Ecto neural progenitor cell (in vitro differentiated cells): ENCODE measurements around the gene CABLES1.
A peak's percentile ranks its signal among the peaks of the same experiment; 100 is the strongest.
"Not testable (repeated sequence)": the region's sequence is repeated elsewhere in the genome, so short reads cannot be mapped to it uniquely, and the experiment has no call there.

Source experiments
- DNase-seq: peaks from one replicate; pipeline ENCODE4 v3.0.0-alpha.2; 2018; ENCODE audit warnings: low spot score

The CABLES1 gene, protein sequence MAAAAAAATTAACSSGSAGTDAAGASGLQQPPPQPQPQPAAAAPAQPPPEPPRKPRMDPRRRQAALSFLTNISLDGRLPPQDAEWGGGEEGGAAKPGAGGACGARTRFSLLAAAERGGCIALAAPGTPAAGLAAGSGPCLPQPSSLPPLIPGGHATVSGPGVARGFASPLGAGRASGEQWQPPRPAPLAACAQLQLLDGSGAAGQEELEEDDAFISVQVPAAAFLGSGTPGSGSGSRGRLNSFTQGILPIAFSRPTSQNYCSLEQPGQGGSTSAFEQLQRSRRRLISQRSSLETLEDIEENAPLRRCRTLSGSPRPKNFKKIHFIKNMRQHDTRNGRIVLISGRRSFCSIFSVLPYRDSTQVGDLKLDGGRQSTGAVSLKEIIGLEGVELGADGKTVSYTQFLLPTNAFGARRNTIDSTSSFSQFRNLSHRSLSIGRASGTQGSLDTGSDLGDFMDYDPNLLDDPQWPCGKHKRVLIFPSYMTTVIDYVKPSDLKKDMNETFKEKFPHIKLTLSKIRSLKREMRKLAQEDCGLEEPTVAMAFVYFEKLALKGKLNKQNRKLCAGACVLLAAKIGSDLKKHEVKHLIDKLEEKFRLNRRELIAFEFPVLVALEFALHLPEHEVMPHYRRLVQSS

GRCh38 chr18:23134780-23135549, at the start of gene CABLES1:
CABLES1 (plus strand) TSS chr18:23135485; CDS start chr18:23135763, 278 bp downstream.
- peak; percentile 77 for DNase-seq

GRCh38 chr18:23087352-23087751, 47.9 kb upstream of the CABLES1 start:
- DNase-seq, result no peak

GRCh38 chr18:23088310-23088709, 47.0 kb upstream of the CABLES1 start:
- no peak for DNase-seq

DNA sequence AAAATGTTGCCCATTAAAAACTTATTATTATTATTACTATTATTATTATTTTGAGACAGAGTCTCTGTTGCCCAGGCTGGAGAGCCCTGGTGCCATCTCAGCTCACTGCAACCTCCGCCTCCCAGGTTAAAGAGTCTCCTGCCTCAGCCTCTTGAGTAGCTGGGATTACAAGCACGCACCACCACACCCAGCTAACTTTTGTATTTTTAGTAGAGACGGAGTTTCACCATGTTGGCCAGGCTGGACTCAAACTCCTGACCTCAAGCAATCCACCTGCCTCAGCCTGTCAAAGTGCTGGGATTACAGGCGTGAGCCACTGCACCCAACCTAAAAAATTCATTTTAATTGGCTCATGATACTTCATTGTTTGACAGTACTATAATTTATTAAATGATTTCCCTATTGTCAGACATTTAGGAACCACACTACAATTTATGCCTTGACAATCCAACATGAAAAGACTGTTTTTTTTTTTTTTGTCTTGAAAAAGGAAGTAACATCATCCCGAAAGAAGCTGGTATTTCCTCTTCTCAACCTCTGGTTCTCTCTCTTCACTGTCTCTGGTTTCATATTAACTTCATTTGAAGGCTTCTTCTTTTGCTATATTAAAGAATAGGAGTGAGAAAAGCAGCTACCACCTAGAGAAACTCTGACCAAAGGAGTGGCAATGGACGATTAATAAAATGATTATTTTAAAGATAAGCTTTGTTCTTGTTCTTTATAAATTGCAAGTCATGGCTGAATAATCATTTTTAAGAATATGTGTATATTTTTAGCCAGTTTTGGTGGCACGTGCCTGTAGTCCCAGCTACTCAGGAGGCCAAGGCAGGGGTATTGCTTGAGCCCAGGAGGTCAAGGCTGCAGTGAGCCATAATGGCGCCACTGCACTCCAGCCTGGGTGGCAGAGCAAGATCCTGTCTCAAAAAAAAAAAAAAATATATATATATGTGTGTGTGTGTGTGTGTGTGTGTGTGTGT, 44.0 kb upstream of the CABLES1 start:
- not testable (repeated sequence) for DNase-seq

DNA sequence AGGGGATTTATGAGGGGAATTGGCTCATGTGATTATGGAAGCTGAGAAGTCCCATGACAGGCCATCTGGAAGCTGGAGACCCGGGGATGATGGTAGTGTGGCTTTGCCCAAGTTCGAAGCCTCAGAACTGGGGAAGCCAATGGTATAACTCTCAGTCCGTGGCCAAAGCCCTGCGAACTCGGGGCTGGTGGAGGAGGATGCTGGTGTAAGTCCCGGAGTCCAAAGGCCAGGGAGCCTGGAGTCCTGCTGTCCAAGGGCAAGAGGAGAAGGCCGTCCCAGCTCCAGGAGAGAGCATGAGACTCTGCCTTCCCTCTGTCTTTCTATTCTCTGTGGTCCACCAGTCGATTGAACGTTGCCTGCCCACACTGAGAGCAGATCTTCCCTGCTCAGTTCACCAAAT, 43.2 kb upstream of the CABLES1 start:
- DNase-seq, result no peak

GRCh38 chr18:23093130-23093529, 42.2 kb upstream of the CABLES1 start:
- DNase-seq, result not testable (repeated sequence)

GRCh38 chr18:23093772-23094171, 41.5 kb upstream of the CABLES1 start:
- DNase-seq, result no peak

DNA sequence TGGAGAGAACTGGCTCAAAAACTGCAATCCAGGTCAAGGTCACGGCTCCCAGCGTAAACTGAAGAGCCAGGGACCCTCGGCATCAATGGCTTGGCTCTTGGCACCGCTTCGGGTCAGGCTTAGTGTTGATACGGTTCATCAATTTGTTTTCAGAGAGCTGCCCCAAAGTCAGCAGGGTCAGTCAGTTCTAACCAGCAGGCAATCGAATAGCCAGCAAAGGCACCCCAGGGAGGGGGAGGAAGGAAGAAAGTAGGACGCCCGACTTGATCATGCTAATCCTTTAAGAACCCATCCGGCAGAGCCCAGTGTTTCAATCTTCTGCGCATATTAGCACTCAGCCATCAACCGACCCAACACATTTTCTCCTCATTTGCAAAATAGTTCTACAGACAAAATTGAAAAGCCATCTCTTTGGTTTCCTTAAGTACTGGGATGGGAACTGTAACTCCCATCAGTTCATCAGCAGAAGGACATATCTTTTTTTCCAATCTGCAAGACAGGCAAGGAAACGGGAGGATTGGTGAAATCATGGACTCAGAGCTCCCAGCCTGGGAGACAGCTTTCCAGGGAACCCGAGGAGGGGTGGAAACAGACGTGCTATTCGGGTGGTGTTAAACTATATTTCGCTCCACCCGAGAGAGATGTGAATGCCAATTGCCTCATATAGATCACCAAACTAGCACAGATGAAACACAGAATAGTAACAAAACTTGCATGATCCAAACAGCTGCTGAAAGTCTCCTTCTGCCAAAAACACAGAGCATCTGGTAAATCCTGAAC, 40.7 kb upstream of the CABLES1 start:
- DNase-seq, result peak; percentile 68

GRCh38 chr18:23095463-23095862, 39.8 kb upstream of the CABLES1 start:
- DNase-seq, result no peak

DNA sequence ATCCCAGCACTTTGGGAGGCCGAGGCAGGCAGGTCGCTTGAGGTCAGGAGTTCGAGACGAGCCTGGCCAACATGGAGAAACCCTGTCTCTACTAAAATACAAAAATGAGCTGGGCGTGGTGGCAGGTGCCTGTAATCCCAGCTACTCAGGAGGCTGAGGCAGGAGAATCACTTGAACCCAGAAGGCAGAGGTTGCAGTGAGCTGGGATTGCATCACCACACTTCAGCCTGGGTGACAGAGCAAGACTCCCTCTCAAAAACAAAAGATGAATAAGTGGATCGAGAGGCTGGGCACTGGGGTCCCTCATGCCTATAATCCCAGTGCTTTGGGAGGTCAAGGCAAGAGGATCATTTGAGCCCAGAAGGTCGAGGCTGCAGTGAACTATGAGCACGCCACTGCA, 38.3 kb upstream of the CABLES1 start:
- not testable (repeated sequence) for DNase-seq

DNA sequence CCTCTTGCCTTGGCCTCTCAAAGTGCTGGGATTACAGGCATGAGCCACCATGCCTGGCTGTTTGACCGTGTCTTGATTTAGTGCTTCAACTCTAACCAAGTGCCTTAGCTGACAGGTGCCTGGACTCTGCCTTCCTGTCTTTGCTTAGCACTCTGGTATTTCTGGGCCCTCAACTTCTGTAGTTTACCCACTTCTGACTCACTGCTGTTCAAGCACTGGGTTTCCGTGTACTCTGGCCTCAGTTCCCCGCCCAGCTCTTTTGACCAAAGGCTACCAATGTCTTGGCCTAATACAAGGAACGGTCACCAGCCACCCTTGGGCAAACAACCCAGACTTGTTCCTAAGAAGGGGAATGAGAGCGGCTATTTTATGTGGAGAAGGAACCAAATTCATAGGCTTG, 35.7 kb upstream of the CABLES1 start:
- DNase-seq, result no peak

GRCh38 chr18:23101861-23102432, 33.3 kb upstream of the CABLES1 start:
- no peak for DNase-seq

GRCh38 chr18:23102493-23103261, 32.6 kb upstream of the CABLES1 start:
- DNase-seq, result no peak

DNA sequence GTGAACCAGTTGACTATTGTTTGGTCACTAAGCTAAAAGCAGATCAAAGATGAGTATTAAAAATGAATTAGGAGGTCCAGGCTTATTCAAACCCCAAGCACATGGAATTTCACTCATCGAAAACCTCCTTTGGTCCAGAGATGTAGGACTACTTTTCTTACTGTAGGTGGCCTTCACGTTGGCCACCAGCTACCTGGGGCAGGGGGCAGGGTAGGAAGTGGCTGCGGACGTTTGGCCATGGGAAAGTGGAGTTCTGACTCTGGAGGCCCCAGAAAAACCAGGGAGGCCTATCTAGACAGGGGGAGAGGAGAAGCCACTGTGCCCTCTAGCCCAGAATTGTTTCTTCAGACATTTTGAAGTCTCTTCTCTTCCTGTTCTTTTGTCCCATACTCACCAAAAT, 31.8 kb upstream of the CABLES1 start:
- no peak for DNase-seq

DNA sequence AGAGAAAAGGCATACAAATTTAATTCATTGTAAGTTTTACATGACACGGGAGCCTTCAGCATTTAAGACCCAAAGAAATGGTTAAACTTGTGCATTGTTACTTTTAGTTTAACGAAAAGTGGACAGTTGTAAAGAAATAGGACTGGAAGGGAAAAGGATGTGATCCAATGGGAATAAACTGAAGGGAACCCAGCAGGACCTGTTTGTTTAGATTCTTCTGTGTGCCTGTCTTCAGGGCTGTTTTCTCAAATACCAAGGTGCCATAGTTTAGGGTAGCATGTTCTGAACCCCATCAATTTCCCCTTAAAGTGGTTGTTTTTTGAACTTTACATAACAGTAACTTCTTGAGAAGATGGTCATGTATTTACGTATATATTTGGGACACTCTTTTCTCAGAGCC, 30.3 kb upstream of the CABLES1 start:
- DNase-seq, result no peak

GRCh38 chr18:23105581-23106219, 29.6 kb upstream of the CABLES1 start:
- no peak for DNase-seq

GRCh38 chr18:23106575-23106974, 28.7 kb upstream of the CABLES1 start:
- DNase-seq, result no peak

GRCh38 chr18:23107718-23108117, 27.6 kb upstream of the CABLES1 start:
- DNase-seq, result no peak

DNA sequence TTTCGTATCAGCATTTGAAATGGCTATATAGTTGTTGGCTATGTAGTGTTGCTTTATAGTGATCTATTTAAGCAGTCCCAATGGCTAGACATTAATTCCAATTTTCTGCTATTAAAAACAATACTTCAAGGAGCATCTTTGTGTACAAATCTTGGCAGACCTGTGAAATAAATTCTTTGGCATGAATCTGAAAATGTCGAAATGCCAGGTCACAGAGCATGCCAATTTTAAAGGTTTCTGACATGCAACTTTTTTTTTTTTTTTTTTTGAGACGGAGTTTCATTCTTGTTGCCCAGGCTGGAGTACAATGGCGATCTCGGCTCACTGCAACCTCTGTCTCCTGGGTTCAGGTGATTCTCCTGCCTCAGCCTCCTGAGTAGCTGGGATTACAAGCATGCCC, 26.8 kb upstream of the CABLES1 start:
- no peak for DNase-seq
